Upper lobe of left lung (tissue), 6 donors: ENCODE measurements around the gene RAB6C. TPM values are rescaled to one million over a fixed set of nuclear protein-coding genes. Genes with fewer than 3 reads are reported as not detected.
"Not testable (repeated sequence)": the region's sequence is repeated elsewhere in the genome, so short reads cannot be mapped to it uniquely, and the experiment has no call there.

Experiments
- ATAC-seq, 2 donors: fragments of 200-7000 bp; cut with Tn5 transposase; one replicate each; pipeline ENCODE4 v1.9.1; 2022; ENCODE audit warnings: mild to moderate bottlenecking in 2 of 2, moderate library complexity in 2 of 2; ENCODE audit not compliant: low FRiP score in 2 of 2
- DNase-seq, 2 donors: peaks; one replicate each; pipeline ENCODE4 v3.0.0-alpha.2; 2019 to 2020
- H3K27ac ChIP-seq, 4 donors: fragments of 200-600 bp; sonication (generic); one replicate each; pipeline ENCODE4 v1.5.1; 2016 to 2019
- H3K27me3 ChIP-seq, 4 donors: fragments of 200-600 bp; sonication (generic); one replicate each; pipeline ENCODE4 v1.5.1; 2017 to 2019
- H3K36me3 ChIP-seq, 4 donors: fragments of 200-600 bp; sonication (generic); one replicate each; pipeline ENCODE4 v1.5.1; 2016 to 2019
- H3K4me1 ChIP-seq, 4 donors: fragments of 200-600 bp; sonication (generic); one replicate each; pipeline ENCODE4 v1.5.1; 2018 to 2019
- H3K4me3 ChIP-seq, 4 donors: fragments of 200-600 bp; sonication (generic); one replicate each; pipeline ENCODE4 v1.5.1; 2017 to 2019; ENCODE audit warnings: mild to moderate bottlenecking in 2 of 4, moderate library complexity in 1 of 4
- H3K9me3 ChIP-seq, 4 donors: fragments of 200-600 bp; sonication (generic); one replicate each; pipeline ENCODE4 v1.5.1; 2018 to 2019
- EP300 ChIP-seq, 4 donors: sonication (generic); formaldehyde crosslinking; IDR thresholded peaks; one replicate each; pipeline ENCODE4 v1.5.1; 2017; ENCODE audit warnings: antibody characterized with exemption in 4 of 4, control low read depth in 2 of 4
- POLR2A ChIP-seq, 4 donors: fragments of 450-650 bp; IDR thresholded peaks; one replicate each; pipeline ENCODE4 v1.5.1; 2016 to 2017; ENCODE audit warnings: antibody characterized with exemption in 4 of 4, mild to moderate bottlenecking in 2 of 4
- POLR2AphosphoS5 ChIP-seq, 2 donors: sonication (generic); formaldehyde crosslinking; IDR thresholded peaks; one replicate each; pipeline ENCODE4 v1.5.1; 2017; ENCODE audit warnings: antibody characterized with exemption in 2 of 2
- WGBS, 2 donors: methylation state at CpG; one replicate each; pipeline ENCODE4 v1.1.5; 2017 to 2018; 5-methylcytosine and 5-hydroxymethylcytosine counted together
- total RNA-seq, 6 donors: library from RNA; depleted of rRNA in 4 of 6; stranded (reverse); fragments of >200 nt in 4 of 6; gene quantifications; one replicate each; pipeline versions ENCODE4 v1.1.0 to v1.2.1, GENCODE V29; 2016 to 2021
- TF ChIP-seq, protein P1 (sequence below), 6 experiments: fragments of 450-650 bp in 4 of 6; fragments of 200-600 bp in 2 of 6; sonication (generic) in 2 of 6; IDR thresholded peaks; one replicate each; pipeline ENCODE4 v1.5.1; 2016 to 2019; ENCODE audit warnings: antibody characterized with exemption in 6 of 6
- donor health status: DM: no; HTN: no; CAD: no; lungs with moderate emphysema.
- donor health status: DM: no; HTN: yes; CAD: no; lungs with severe emphysema.

RAB6C gene
- total RNA-seq, 6 donors from 2014 or later: not detected

DNA sequence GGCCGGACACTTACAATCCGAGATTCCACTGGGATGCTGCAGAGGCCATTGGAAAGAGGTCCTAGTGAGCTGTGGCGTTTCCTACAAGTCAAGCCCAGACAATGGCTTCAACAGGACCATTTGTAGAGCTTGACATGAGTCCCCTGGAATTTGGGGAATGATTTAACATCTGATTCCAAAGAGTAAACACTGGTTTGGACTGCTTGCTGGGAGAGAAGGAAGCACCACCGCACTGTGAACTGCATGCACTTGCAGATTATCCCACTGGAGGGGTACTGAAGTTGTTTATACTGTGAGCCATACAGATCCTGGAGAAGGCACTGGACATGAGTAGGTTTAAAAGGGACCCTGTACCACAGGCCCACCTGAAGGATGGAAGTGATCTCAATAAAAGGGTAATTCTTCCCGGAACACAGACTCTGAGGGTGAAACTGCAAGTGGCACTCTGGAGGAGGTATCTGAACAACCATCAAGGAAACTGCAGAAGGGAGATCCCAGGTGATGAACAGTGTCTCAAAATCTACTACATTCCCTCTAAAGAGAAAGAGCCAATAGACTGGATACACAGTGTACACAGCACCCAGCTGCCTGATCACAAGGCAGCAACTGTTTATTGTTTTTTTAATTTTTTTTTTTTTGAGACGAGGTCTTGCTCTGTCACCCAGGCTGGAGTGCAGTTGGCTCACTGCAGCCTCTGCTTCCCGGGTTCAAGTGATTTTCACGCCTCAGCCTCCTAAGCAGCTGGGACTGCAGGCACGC lies 4.3 kb upstream of the RAB6C start:
- Histone ChIP-seq H3K4me3 (no peak overlapping the region), H3K9me3 (no peaks in the 10 kb centered on the region), H3K27ac (no peak overlapping the region), H3K27me3 (peaks cover 0 to 6% (median 0%) of the 10 kb centered on the region in 4 donors), H3K4me1 (peaks cover 0 to 6% (median 2%) of the 10 kb centered on the region in 4 donors), H3K36me3 (no peaks in the 10 kb centered on the region)
- WGBS, 2 donors: 68 to 72% methylated on average over 9 of the region's 9 CpGs
- no peak for DNase-seq
- TF ChIP-seq EP300 (IDR thresholded peaks at IDR 0.05) (no peak), POLR2A (IDR thresholded peaks at IDR 0.05) (no peak), POLR2AphosphoS5 (IDR thresholded peaks at IDR 0.05) (no peak)
- TF ChIP-seq, protein P1, sequence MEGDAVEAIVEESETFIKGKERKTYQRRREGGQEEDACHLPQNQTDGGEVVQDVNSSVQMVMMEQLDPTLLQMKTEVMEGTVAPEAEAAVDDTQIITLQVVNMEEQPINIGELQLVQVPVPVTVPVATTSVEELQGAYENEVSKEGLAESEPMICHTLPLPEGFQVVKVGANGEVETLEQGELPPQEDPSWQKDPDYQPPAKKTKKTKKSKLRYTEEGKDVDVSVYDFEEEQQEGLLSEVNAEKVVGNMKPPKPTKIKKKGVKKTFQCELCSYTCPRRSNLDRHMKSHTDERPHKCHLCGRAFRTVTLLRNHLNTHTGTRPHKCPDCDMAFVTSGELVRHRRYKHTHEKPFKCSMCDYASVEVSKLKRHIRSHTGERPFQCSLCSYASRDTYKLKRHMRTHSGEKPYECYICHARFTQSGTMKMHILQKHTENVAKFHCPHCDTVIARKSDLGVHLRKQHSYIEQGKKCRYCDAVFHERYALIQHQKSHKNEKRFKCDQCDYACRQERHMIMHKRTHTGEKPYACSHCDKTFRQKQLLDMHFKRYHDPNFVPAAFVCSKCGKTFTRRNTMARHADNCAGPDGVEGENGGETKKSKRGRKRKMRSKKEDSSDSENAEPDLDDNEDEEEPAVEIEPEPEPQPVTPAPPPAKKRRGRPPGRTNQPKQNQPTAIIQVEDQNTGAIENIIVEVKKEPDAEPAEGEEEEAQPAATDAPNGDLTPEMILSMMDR (IDR thresholded peaks at IDR 0.05): no peak
- no peak for ATAC-seq

DNA sequence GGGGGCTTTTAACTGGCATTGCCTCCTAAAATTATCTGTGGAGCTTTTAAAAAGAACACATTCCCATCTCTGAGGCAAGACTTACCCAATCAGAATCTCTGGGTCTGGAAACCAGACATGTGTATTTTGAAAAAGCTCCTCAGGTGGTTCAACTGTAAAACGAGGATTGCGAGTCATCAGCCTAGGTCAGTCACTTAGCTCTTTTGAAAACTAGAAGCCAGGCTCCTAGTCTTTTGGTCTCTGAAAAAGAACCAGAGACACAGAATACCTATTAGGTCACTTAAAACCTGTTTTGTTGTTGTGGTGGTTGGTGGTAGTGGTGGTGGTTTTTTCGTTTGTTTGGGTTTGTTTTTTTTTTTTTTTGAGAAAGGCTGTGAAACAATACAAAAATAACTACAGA lies 2.5 kb upstream of the RAB6C start:
- ATAC-seq, H3K27me3 ChIP-seq, H3K4me1 ChIP-seq, DNase-seq, H3K4me3 ChIP-seq, H3K27ac ChIP-seq, H3K36me3 ChIP-seq, H3K9me3 ChIP-seq: not testable (repeated sequence)
- WGBS, 2 donors: 74% methylated on average over 3 of the region's 3 CpGs

DNA sequence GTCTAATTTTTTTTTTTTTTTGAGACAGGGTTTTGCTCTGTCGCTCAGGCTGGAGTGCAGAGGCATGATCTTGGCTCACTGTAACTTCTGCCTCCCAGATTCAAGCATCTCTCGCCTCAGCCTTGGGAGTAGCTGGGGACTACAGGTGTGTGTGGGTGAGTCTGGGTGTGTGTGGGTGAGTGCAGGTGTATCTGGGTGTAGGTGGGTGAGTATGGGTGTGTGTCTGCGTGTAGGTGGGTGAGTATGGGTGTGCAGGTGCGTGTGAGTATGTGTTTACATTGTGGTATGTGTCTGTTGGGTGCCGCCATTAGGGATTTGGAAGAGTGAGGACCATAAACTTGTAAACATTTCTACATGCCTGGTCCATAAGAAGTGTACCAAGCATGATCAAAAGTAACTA lies 1.5 kb upstream of the RAB6C start:
- peaks cover 0 to 6% (median 0%) of the 10 kb centered on the region in 4 donors for H3K27me3 ChIP-seq
- peaks cover 0 to 6% (median 2%) of the 10 kb centered on the region in 4 donors for H3K4me1 ChIP-seq
- no peak overlapping the region for H3K4me3 ChIP-seq
- TF ChIP-seq EP300 (IDR thresholded peaks at IDR 0.05) (no peak), POLR2A (IDR thresholded peaks at IDR 0.05) (no peak), POLR2AphosphoS5 (IDR thresholded peaks at IDR 0.05) (no peak)
- TF ChIP-seq, protein P1 (IDR thresholded peaks at IDR 0.05): no peak
- no peak for DNase-seq
- no peaks in the 10 kb centered on the region for H3K36me3 ChIP-seq
- 83 to 88% methylated on average over 5 of the region's 5 CpGs for WGBS, 2 donors
- no peak for ATAC-seq
- no peak overlapping the region for H3K27ac ChIP-seq
- H3K9me3 ChIP-seq: no peaks in the 10 kb centered on the region

DNA sequence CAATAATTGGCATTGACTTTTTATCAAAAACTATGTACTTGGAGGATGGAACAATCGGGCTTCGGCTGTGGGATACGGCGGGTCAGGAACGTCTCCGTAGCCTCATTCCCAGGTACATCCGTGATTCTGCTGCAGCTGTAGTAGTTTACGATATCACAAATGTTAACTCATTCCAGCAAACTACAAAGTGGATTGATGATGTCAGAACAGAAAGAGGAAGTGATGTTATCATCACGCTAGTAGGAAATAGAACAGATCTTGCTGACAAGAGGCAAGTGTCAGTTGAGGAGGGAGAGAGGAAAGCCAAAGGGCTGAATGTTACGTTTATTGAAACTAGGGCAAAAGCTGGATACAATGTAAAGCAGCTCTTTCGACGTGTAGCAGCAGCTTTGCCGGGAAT lies 780 bp downstream of the RAB6C start:
- 7 to 9% methylated on average over 3 to 7 of the region's 13 CpGs for WGBS, 2 donors
- not testable (repeated sequence) for H3K9me3 ChIP-seq, ATAC-seq, H3K4me1 ChIP-seq, H3K27me3 ChIP-seq, DNase-seq, H3K36me3 ChIP-seq, H3K27ac ChIP-seq
- H3K4me3 ChIP-seq: peak overlapping the region in 1 of 4 donors; percentile 28

DNA sequence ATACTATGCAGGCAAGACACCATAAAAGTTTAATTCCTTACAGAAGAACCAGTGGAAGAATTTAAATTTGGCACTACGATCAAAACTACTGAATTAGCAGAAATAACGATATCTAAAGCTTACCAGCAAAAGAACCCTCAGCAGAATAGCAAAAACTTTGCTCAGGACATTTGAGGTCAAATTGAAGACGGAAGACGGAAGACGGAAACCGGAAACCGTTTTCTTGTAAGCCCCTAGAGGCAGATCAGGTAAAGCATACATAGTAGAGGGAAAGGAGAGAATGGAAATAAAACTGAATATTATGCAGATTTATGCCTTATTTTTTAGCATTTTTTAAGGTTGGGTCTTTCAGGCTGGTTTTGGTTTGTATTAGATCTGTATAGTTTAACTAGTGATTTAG lies 2.2 kb downstream of the RAB6C start:
- H3K27me3 ChIP-seq: not testable (repeated sequence)
- 57 to 65% methylated on average over 7 of the region's 7 CpGs for WGBS, 2 donors

DNA sequence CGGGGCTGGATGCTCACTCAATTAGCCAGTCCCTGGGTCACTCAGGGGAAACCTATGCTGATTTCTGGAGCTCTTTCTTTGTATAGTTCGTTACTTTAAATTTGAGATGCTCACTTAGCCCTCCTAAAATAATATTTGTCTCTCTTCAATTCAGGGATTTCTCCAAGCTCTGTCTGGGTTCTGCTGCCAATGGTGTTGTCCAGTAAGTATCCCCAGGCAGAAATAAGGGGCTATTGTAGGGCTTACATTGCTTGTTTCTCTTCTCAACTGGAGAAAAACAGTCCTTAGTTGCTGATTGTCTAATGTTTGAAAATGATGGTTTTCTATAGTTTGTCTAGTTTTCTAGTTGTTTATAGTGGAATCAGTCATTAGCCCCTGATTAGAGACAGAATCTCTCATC lies 5.0 kb downstream of the RAB6C start:
- H3K36me3 ChIP-seq: no peaks in the 10 kb centered on the region
- no peak for DNase-seq
- 82% methylated on average over 2 of the region's 2 CpGs for WGBS, 2 donors
- H3K9me3 ChIP-seq: no peaks in the 10 kb centered on the region
- H3K4me1 ChIP-seq: peaks cover 0 to 5% (median 2%) of the 10 kb centered on the region in 4 donors
- no peak for ATAC-seq
- TF ChIP-seq EP300 (IDR thresholded peaks at IDR 0.05): no peak
- TF ChIP-seq, protein P1 (IDR thresholded peaks at IDR 0.05): no peak
- no peak for TF ChIP-seq POLR2A (IDR thresholded peaks at IDR 0.05)
- TF ChIP-seq POLR2AphosphoS5 (IDR thresholded peaks at IDR 0.05): no peak
- no peak overlapping the region for H3K27ac ChIP-seq
- H3K27me3 ChIP-seq: peaks cover 0 to 5% (median 0%) of the 10 kb centered on the region in 4 donors
- H3K4me3 ChIP-seq: no peak overlapping the region

More for the DNA sequence above, 2.2 kb downstream of the RAB6C start:
- not testable (repeated sequence) for H3K4me1 ChIP-seq, H3K9me3 ChIP-seq, H3K4me3 ChIP-seq, ATAC-seq, H3K36me3 ChIP-seq, H3K27ac ChIP-seq, DNase-seq

DNA sequence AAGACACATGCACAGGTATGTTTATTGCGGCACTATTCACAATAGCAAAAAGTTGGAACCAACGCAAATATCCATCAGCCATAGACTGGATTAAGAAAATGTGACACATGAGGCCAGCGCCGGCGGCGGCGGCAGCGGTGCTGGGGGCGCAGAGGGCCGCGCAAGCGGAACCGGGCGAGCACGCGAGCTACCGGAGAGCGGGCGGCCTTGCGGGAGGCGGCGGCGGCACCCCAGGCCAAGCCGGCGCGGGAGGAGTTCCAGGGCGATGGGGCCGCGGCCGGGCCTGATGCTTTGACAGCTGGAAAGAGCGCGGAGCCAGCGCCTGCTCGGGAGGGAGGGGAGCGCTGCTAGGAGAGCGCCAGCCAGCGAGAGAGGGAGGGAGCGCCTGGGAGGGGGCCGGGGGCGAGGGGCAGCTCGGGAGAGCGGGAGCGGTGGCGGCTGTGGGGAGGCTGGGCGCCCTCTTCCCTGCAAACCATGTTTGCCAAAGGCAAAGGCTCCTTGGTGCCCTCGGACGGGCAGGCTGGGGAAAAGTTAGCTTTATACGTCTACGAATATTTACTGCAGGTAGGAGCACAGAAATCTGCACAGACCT lies 13.0 kb downstream of the RAB6C start:
- peak in 1 of 2 donors; percentile 45 for DNase-seq
- not testable (repeated sequence) for H3K36me3 ChIP-seq, H3K27me3 ChIP-seq, ATAC-seq, H3K9me3 ChIP-seq, H3K4me1 ChIP-seq, H3K4me3 ChIP-seq, H3K27ac ChIP-seq
- 8 to 15% methylated on average over 7 to 25 of the region's 49 CpGs for WGBS, 2 donors

DNA sequence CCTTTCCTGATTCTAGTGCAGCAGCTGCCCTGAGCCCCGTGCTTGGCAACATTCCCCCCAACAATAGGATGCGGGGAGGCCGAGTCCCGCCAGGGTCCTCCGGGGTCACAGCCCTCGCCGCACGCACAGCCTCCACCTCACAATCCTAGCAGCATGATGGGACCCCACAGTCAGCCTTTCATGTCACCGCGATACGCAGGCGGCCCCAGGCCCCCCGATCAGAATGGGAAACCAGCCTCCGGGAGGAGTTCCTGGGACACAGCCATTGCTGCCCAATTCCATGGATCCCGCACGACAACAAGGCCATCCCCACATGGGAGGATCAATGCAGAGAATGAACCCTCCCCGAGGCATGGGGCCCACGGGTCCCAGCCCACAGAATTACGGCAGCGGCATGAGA lies 13.7 kb downstream of the RAB6C start:
- not testable (repeated sequence) for H3K9me3 ChIP-seq, H3K4me3 ChIP-seq, H3K27me3 ChIP-seq, H3K36me3 ChIP-seq, H3K4me1 ChIP-seq, ATAC-seq, H3K27ac ChIP-seq
- DNase-seq: peak in 1 of 2 donors; percentile 56
- 29 to 51% methylated on average over 1 to 17 of the region's 20 CpGs for WGBS, 2 donors

DNA sequence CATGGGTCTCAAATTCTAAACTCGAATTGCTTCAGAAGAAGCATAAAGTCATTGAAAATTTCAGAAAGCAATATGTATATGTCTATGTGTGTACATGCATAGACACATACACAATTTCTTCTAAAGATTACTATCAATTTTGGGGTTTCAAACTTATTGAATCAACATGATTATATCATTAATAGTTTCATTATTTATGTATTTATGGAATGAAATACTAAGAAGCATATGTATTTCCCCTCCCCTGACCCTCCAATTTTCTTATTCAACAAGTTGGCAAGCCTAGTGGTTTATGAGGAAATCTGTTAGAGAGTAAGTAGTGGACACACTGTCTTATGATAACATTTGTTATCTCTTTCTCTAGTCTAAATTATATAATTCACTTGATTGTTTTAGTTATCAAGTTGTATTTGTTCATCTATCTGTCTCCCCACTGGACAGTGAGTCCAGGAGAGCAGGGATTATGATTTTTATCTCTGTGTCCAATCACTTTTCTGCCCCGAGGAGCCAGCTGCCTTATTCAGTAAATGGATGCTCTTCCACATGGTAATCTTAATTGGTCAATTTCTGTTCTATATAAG lies 17.3 kb downstream of the RAB6C start:
- 46 to 47% methylated on average over 2 of the region's 2 CpGs for WGBS, 2 donors

More for the DNA sequence above, 17.3 kb downstream of the RAB6C start:
- H3K9me3 ChIP-seq, H3K4me1 ChIP-seq, H3K4me3 ChIP-seq, DNase-seq, H3K27me3 ChIP-seq, H3K36me3 ChIP-seq, ATAC-seq, H3K27ac ChIP-seq: not testable (repeated sequence)
